ENCODE results near the gene HOXC12. TPM values are rescaled to one million over a fixed set of nuclear protein-coding genes. Genes with fewer than 3 reads are reported as not detected.

HOXC12 gene
- polyA plus RNA-seq, 1 of the 3 experiments (the other 2 are of a cell fraction): not detected

GRCh38 chr12:53981634-53982565 lies 27.2 kb downstream of the HOXC12 start (continued):
- TF ChIP-seq USF2 (IDR thresholded peaks at IDR 0.05; ENCODE audit: borderline replicate concordance, low read depth, low read length) (no peak), JUND (IDR thresholded peaks at IDR 0.05) (no peak), SMC3 (IDR thresholded peaks at IDR 0.05; ENCODE audit: low read depth, low read length) (no peak)

- no peaks in the 10 kb centered on the region for H3K79me2 ChIP-seq (ENCODE audit: insufficient read depth)
- CTCF ChIA-PET: interaction anchor here (0.6 kb wide), 1 partner anchor 223 kb away, joined by 3 read pairs; no protein-coding TSS in a partner anchor
Observed at GRCh38 chr12:53982648-53983567, 28.2 kb downstream of the HOXC12 start.

More at GRCh38 chr12:53982648-53983567, 28.2 kb downstream of the HOXC12 start:
- H3K4me3 ChIP-seq (ENCODE audit: low read depth in 2 of 2, low read length in 1 of 2): no peak overlapping the region
- H3K4me2 ChIP-seq: no peak overlapping the region
- no peaks in the 10 kb centered on the region for H3K9me3 ChIP-seq
- H3K9ac ChIP-seq: no peak overlapping the region
- no peaks in the 10 kb centered on the region for H4K20me1 ChIP-seq (ENCODE audit: insufficient read depth)
- peaks cover 0 to 12% of the 10 kb centered on the region in 2 experiments; a peak in 2 of 4 replicates for H3K4me1 ChIP-seq (ENCODE audit: control insufficient read depth in 1 of 2, insufficient read depth in 2 of 2, low read depth in 1 of 2, low read length in 1 of 2)
- no peak overlapping the region for H3K27ac ChIP-seq (ENCODE audit: low read depth in 2 of 2, low read length in 1 of 2)
- no peak for DNase-seq
- H3K36me3 ChIP-seq (replicated peaks in 1 of 2; ENCODE audit: control insufficient read depth in 1 of 2, insufficient read depth in 2 of 2, low read length in 1 of 2): no peaks in the 10 kb centered on the region
- H3K27me3 ChIP-seq (ENCODE audit: insufficient read depth): peaks cover 93% of the 10 kb centered on the region
- TF ChIP-seq TEAD4 (IDR thresholded peaks at IDR 0.05; ENCODE audit: borderline replicate concordance, insufficient read depth) (no peak), PBX3 (IDR thresholded peaks at IDR 0.05) (no peak), RFX5 (IDR thresholded peaks at IDR 0.05; ENCODE audit: low read length) (no peak), RAD21 (IDR thresholded peaks at IDR 0.05; ENCODE audit: low read length) (no peak), IRF3 (IDR thresholded peaks at IDR 0.05; ENCODE audit: low read depth, low read length) (no peak), SIN3A (IDR thresholded peaks at IDR 0.05; ENCODE audit: borderline replicate concordance, low read depth, low read length) (no peak), FOSL2 (IDR thresholded peaks at IDR 0.05; ENCODE audit: borderline replicate concordance, low read depth) (no peak), NFIC (IDR thresholded peaks at IDR 0.05; ENCODE audit: borderline replicate concordance) (no peak), CTCF (IDR thresholded peaks at IDR 0.05) (no peak), SMC3 (IDR thresholded peaks at IDR 0.05; ENCODE audit: low read depth, low read length) (no peak), FOXM1 (IDR thresholded peaks at IDR 0.05; ENCODE audit: low read depth) (no peak), NRF1 (IDR thresholded peaks at IDR 0.05; ENCODE audit: low read depth, low read length) (no peak), RCOR1 (IDR thresholded peaks at IDR 0.05; ENCODE audit: low read length) (no peak), USF2 (IDR thresholded peaks at IDR 0.05; ENCODE audit: borderline replicate concordance, low read depth, low read length) (no peak), POLR2AphosphoS5 (IDR thresholded peaks at IDR 0.05; ENCODE audit: low read depth, low read length) (no peak), RXRA (IDR thresholded peaks at IDR 0.05; ENCODE audit: borderline replicate concordance, low read depth) (no peak), JUND (IDR thresholded peaks at IDR 0.05) (no peak), MAX (IDR thresholded peaks at IDR 0.05; ENCODE audit: low read depth) (no peak), CHD2 (IDR thresholded peaks at IDR 0.05; ENCODE audit: low read length, partially characterized antibody) (no peak)
- POLR2A ChIA-PET: no interaction called here
- H2AFZ ChIP-seq (ENCODE audit: low read depth): no peak overlapping the region
- 25% methylated on average over 26 of the region's 26 CpGs for WGBS (ENCODE audit: low lambda C conversion rate)
- no peaks in the 10 kb centered on the region for H3F3A ChIP-seq (replicated peaks; ENCODE audit: insufficient read depth)
- no peaks in the 10 kb centered on the region for H3K9me2 ChIP-seq
